Fibroblast of skin of abdomen (primary cell): ENCODE data around the gene AQP6.

Source experiments
- DNase-seq: peaks from one replicate; pipeline ENCODE4 v3.0.0-alpha.2; 2013

Gene AQP6

GRCh38 chr12:50003595-50003994 lies 30.8 kb downstream of the AQP6 start:
- DNase-seq, result no peak

- no peak for DNase-seq
These were observed 31.9 kb downstream of the AQP6 start for GRCh38 chr12:50004696-50005095.

GRCh38 chr12:50005175-50005574 lies 32.4 kb downstream of the AQP6 start:
- DNase-seq, result no peak

GRCh38 chr12:50006280-50006679 lies 33.5 kb downstream of the AQP6 start:
- no peak for DNase-seq

- DNase-seq, result peak; percentile 60
These were observed 34.2 kb downstream of the AQP6 start for GRCh38 chr12:50006754-50007442.

- no peak for DNase-seq
These were observed 40.8 kb downstream of the AQP6 start for GRCh38 chr12:50013361-50014147.

GRCh38 chr12:50014342-50014741 lies 41.6 kb downstream of the AQP6 start:
- DNase-seq, result no peak

GRCh38 chr12:50016501-50017475 lies 44.0 kb downstream of the AQP6 start:
- peak; percentile 87 for DNase-seq

- no peak for DNase-seq
These were observed 44.9 kb downstream of the AQP6 start for GRCh38 chr12:50017641-50018040.

- no peak for DNase-seq
These were observed 45.4 kb downstream of the AQP6 start for GRCh38 chr12:50018154-50018553.

GRCh38 chr12:50018968-50019367 lies 46.2 kb downstream of the AQP6 start:
- DNase-seq, result no peak

- DNase-seq, result no peak
These were observed 46.8 kb downstream of the AQP6 start for GRCh38 chr12:50019524-50019923.

- DNase-seq, result no peak
These were observed 48.3 kb downstream of the AQP6 start for GRCh38 chr12:50021031-50021430.

GRCh38 chr12:50022903-50023302 lies 50.2 kb downstream of the AQP6 start:
- no peak for DNase-seq

- no peak for DNase-seq
These were observed 51.5 kb downstream of the AQP6 start for GRCh38 chr12:50024227-50024626.

GRCh38 chr12:50024805-50025186 lies 52.0 kb downstream of the AQP6 start:
- no peak for DNase-seq

- DNase-seq, result peak; percentile 99
These were observed 52.7 kb downstream of the AQP6 start, which contains the start of gene RACGAP1 for GRCh38 chr12:50025187-50026059. Gene RACGAP1, minus strand, starts transcription at chr12:50025494. Its CDS starts 8,779 bp downstream, at chr12:50016715.

- no peak for DNase-seq
These were observed 53.9 kb downstream of the AQP6 start for GRCh38 chr12:50026691-50027090.
